ENCODE data around the gene RANBP9.

Gene RANBP9

DNA sequence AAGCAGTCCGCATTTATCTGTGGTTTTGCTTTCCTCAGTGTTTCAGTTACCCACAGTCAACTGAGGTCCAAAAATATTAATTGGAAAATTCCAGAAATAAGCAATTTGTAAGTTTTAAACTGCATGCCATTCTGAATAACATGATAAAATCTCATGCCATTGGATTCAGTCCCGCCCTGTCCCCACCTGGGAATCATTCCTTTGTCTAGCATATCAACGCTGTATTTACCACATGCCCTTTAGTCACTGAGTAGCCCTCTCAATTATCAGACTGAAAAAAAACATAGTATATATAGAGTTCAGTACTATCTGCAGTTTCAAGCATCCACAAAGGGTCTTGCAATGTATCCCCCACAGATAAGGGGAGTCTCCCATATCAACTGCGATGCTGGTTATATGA, 17.1 kb downstream of the RANBP9 start:
- DNase-seq (ENCODE audit: low spot score): no peak
- peaks cover 0 to 74% of the 10 kb centered on the region in 2 donors for H3K36me3 ChIP-seq (replicated peaks in 1 of 2; ENCODE audit: control insufficient read depth in 2 of 2, insufficient read depth in 2 of 2, low read length in 2 of 2)

DNA sequence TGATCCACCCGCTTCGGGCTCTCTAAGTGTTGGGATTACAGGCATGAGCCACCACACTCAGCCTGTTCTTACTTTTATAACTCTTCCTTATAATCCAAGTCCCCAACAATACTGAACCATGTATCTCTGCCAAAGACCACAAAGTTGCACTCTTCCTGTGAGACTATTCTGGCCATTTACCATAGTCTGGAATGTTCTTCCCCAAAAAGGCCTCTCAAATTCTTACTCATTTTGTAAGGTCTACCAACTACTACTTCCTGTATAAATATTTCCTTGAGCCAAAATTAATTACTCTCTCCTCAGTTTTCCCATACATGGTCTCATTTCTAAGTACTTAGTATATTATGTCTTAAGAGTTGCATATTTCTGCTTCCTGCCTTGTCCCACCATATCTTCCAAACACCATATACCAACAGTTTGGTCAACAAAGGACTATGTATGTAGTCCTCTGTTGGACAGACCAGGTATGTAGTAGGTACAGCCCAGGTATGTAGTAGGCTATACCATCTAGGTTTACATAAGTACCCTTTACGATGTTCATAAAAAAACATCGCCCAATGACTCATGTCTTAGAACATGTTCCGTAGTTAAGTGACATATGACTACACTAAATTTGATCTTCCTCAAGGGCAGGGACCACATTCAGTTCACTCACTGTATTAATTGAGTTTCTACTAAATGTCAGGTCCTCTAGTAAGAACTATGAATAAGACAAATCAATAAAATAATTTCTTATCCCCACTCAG, 22.0 kb downstream of the RANBP9 start:
- Histone ChIP-seq H3K14ac (ENCODE audit: low read length) (no peak overlapping the region), H3K9ac (ENCODE audit: low read depth, low read length, poor library complexity) (no peak overlapping the region), H2AFZ (ENCODE audit: low read length) (no peak overlapping the region), H3K4ac (ENCODE audit: low read length) (no peak overlapping the region), H3K18ac (ENCODE audit: low read length) (no peak overlapping the region), H3K27me3 (ENCODE audit: control insufficient read depth in 3 of 3, insufficient read depth in 3 of 3, low read depth in 1 of 3, low read length in 3 of 3) (no peaks in the 10 kb centered on the region), H3K36me3 (replicated peaks in 1 of 2; ENCODE audit: control insufficient read depth in 2 of 2, insufficient read depth in 2 of 2, low read length in 2 of 2) (peaks cover 0 to 80% of the 10 kb centered on the region in 2 donors), H4K91ac (ENCODE audit: low read depth, low read length, poor library complexity) (no peak overlapping the region), H3K27ac (replicated peaks; ENCODE audit: low read length) (no peak overlapping the region), H2BK5ac (ENCODE audit: low read length) (no peak overlapping the region), H2BK15ac (ENCODE audit: low read length) (no peak overlapping the region), H2BK12ac (ENCODE audit: low read length) (no peak overlapping the region), H2BK120ac (ENCODE audit: low read depth, low read length) (no peak overlapping the region), H3K4me1 (ENCODE audit: control insufficient read depth in 2 of 2, insufficient read depth in 1 of 2, low read depth in 1 of 2, low read length in 2 of 2) (no peaks in the 10 kb centered on the region), H2AK5ac (ENCODE audit: low read depth, low read length) (no peak overlapping the region), H3K23ac (ENCODE audit: low read depth, low read length, poor library complexity) (no peak overlapping the region), H3K4me2 (ENCODE audit: insufficient read depth, low read length, poor library complexity, severe bottlenecking) (no peak overlapping the region), H4K8ac (ENCODE audit: low read depth, low read length) (no peak overlapping the region), H3K79me1 (ENCODE audit: low read depth, low read length) (peaks cover 2% of the 10 kb centered on the region), H3K4me3 (ENCODE audit: low read length in 2 of 2) (no peak overlapping the region), H3K9me3 (replicated peaks in 1 of 2; ENCODE audit: control insufficient read depth in 2 of 2, insufficient read depth in 1 of 2, low read depth in 1 of 2, low read length in 2 of 2) (no peaks in the 10 kb centered on the region)
- no CpG with 5 or more reads among the region's 5 CpGs for WGBS, 2 donors (ENCODE audit: extremely low coverage in 2 of 2, insufficient read length in 2 of 2, insufficient replicate concordance in 1 of 2)
- DNase-seq (ENCODE audit: low spot score): no peak

More for the DNA sequence above, 17.1 kb downstream of the RANBP9 start:
- no peaks in the 10 kb centered on the region for H3K79me1 ChIP-seq (ENCODE audit: low read depth, low read length)
- H3K18ac ChIP-seq (ENCODE audit: low read length): no peak overlapping the region
- H3K23ac ChIP-seq (ENCODE audit: low read depth, low read length, poor library complexity): no peak overlapping the region
- no peak overlapping the region for H3K14ac ChIP-seq (ENCODE audit: low read length)
- H2AFZ ChIP-seq (ENCODE audit: low read length): no peak overlapping the region
- H3K27me3 ChIP-seq (ENCODE audit: control insufficient read depth in 3 of 3, insufficient read depth in 3 of 3, low read depth in 1 of 3, low read length in 3 of 3): no peaks in the 10 kb centered on the region
- WGBS, 2 donors (ENCODE audit: extremely low coverage in 2 of 2, insufficient read length in 2 of 2, insufficient replicate concordance in 1 of 2): no CpG with 5 or more reads among the region's 4 CpGs
- no peak overlapping the region for H2BK15ac ChIP-seq (ENCODE audit: low read length)
- H2BK12ac ChIP-seq (ENCODE audit: low read length): no peak overlapping the region
- peaks cover 0 to 2% of the 10 kb centered on the region in 2 donors for H3K4me1 ChIP-seq (ENCODE audit: control insufficient read depth in 2 of 2, insufficient read depth in 1 of 2, low read depth in 1 of 2, low read length in 2 of 2)
- H3K4ac ChIP-seq (ENCODE audit: low read length): no peak overlapping the region
- no peaks in the 10 kb centered on the region for H3K9me3 ChIP-seq (replicated peaks in 1 of 2; ENCODE audit: control insufficient read depth in 2 of 2, insufficient read depth in 1 of 2, low read depth in 1 of 2, low read length in 2 of 2)
- H3K27ac ChIP-seq (replicated peaks; ENCODE audit: low read length): no peak overlapping the region
- H3K4me3 ChIP-seq (ENCODE audit: low read length in 2 of 2): no peak overlapping the region
- no peak overlapping the region for H2BK5ac ChIP-seq (ENCODE audit: low read length)
- no peak overlapping the region for H3K4me2 ChIP-seq (ENCODE audit: insufficient read depth, low read length, poor library complexity, severe bottlenecking)
- H3K9ac ChIP-seq (ENCODE audit: low read depth, low read length, poor library complexity): no peak overlapping the region
- H4K8ac ChIP-seq (ENCODE audit: low read depth, low read length): no peak overlapping the region
- no peak overlapping the region for H4K91ac ChIP-seq (ENCODE audit: low read depth, low read length, poor library complexity)
- H2BK120ac ChIP-seq (ENCODE audit: low read depth, low read length): no peak overlapping the region
- no peak overlapping the region for H2AK5ac ChIP-seq (ENCODE audit: low read depth, low read length)

DNA sequence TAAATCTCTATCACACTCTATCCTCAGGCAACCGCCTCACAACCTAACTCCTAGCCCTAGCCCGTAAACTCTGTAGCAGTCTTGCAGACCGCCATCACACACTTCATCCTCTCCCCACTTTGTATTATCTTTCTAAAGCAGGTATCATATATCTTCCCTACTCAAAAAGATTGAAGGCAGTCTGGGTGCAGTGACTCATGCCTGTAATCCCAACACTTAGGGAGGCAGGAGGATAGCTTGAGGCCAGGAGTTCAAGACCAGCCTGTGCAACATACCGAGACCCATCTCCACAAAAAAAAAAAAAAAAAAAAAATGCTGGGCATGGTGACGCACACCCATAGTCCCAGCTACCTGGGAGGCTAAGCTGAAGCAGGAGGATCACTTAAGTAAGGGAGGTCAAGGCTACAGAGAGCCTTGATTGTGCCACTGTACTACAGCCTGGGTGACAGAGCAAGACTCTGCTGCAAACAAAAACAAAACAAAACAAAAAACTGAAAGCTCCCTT, 22.9 kb downstream of the RANBP9 start:
- H3K27ac ChIP-seq (replicated peaks; ENCODE audit: low read length): no peak overlapping the region
- H2AK5ac ChIP-seq (ENCODE audit: low read depth, low read length): no peak overlapping the region
- no peak overlapping the region for H3K18ac ChIP-seq (ENCODE audit: low read length)
- H2AFZ ChIP-seq (ENCODE audit: low read length): no peak overlapping the region
- H3K36me3 ChIP-seq (replicated peaks in 1 of 2; ENCODE audit: control insufficient read depth in 2 of 2, insufficient read depth in 2 of 2, low read length in 2 of 2): peaks cover 0 to 76% of the 10 kb centered on the region in 2 donors
- no peak overlapping the region for H3K4me3 ChIP-seq (ENCODE audit: low read length in 2 of 2)
- no CpG with 5 or more reads among the region's 5 CpGs for WGBS, 2 donors (ENCODE audit: extremely low coverage in 2 of 2, insufficient read length in 2 of 2, insufficient replicate concordance in 1 of 2)
- no peaks in the 10 kb centered on the region for H3K9me3 ChIP-seq (replicated peaks in 1 of 2; ENCODE audit: control insufficient read depth in 2 of 2, insufficient read depth in 1 of 2, low read depth in 1 of 2, low read length in 2 of 2)
- no peak overlapping the region for H3K4me2 ChIP-seq (ENCODE audit: insufficient read depth, low read length, poor library complexity, severe bottlenecking)
- no peaks in the 10 kb centered on the region for H3K4me1 ChIP-seq (ENCODE audit: control insufficient read depth in 2 of 2, insufficient read depth in 1 of 2, low read depth in 1 of 2, low read length in 2 of 2)
- DNase-seq (ENCODE audit: low spot score): no peak
- peaks cover 2% of the 10 kb centered on the region for H3K79me1 ChIP-seq (ENCODE audit: low read depth, low read length)
- H4K8ac ChIP-seq (ENCODE audit: low read depth, low read length): no peak overlapping the region
- no peak overlapping the region for H2BK5ac ChIP-seq (ENCODE audit: low read length)
- no peak overlapping the region for H4K91ac ChIP-seq (ENCODE audit: low read depth, low read length, poor library complexity)
- H3K27me3 ChIP-seq (ENCODE audit: control insufficient read depth in 3 of 3, insufficient read depth in 3 of 3, low read depth in 1 of 3, low read length in 3 of 3): no peaks in the 10 kb centered on the region
- H3K14ac ChIP-seq (ENCODE audit: low read length): no peak overlapping the region
- no peak overlapping the region for H2BK120ac ChIP-seq (ENCODE audit: low read depth, low read length)
- H3K4ac ChIP-seq (ENCODE audit: low read length): no peak overlapping the region
- no peak overlapping the region for H3K9ac ChIP-seq (ENCODE audit: low read depth, low read length, poor library complexity)
- H3K23ac ChIP-seq (ENCODE audit: low read depth, low read length, poor library complexity): no peak overlapping the region
- no peak overlapping the region for H2BK15ac ChIP-seq (ENCODE audit: low read length)
- no peak overlapping the region for H2BK12ac ChIP-seq (ENCODE audit: low read length)

- WGBS, 2 donors (ENCODE audit: extremely low coverage in 2 of 2, insufficient read length in 2 of 2, insufficient replicate concordance in 1 of 2): no CpG with 5 or more reads among the region's 1 CpG
- Histone ChIP-seq H2BK120ac (ENCODE audit: low read depth, low read length) (no peak overlapping the region), H3K18ac (ENCODE audit: low read length) (no peak overlapping the region), H3K4me1 (ENCODE audit: control insufficient read depth in 2 of 2, insufficient read depth in 1 of 2, low read depth in 1 of 2, low read length in 2 of 2) (no peaks in the 10 kb centered on the region), H2BK15ac (ENCODE audit: low read length) (no peak overlapping the region), H3K23ac (ENCODE audit: low read depth, low read length, poor library complexity) (no peak overlapping the region), H3K36me3 (replicated peaks in 1 of 2; ENCODE audit: control insufficient read depth in 2 of 2, insufficient read depth in 2 of 2, low read length in 2 of 2) (peaks cover 0 to 72% of the 10 kb centered on the region in 2 donors), H3K9ac (ENCODE audit: low read depth, low read length, poor library complexity) (no peak overlapping the region), H2AK5ac (ENCODE audit: low read depth, low read length) (no peak overlapping the region), H3K79me1 (ENCODE audit: low read depth, low read length) (peaks cover 2% of the 10 kb centered on the region), H2BK12ac (ENCODE audit: low read length) (no peak overlapping the region), H3K9me3 (replicated peaks in 1 of 2; ENCODE audit: control insufficient read depth in 2 of 2, insufficient read depth in 1 of 2, low read depth in 1 of 2, low read length in 2 of 2) (no peaks in the 10 kb centered on the region), H3K4me3 (ENCODE audit: low read length in 2 of 2) (no peak overlapping the region), H3K27me3 (ENCODE audit: control insufficient read depth in 3 of 3, insufficient read depth in 3 of 3, low read depth in 1 of 3, low read length in 3 of 3) (no peaks in the 10 kb centered on the region), H3K4me2 (ENCODE audit: insufficient read depth, low read length, poor library complexity, severe bottlenecking) (no peak overlapping the region), H4K91ac (ENCODE audit: low read depth, low read length, poor library complexity) (no peak overlapping the region), H2AFZ (ENCODE audit: low read length) (no peak overlapping the region), H4K8ac (ENCODE audit: low read depth, low read length) (no peak overlapping the region), H2BK5ac (ENCODE audit: low read length) (no peak overlapping the region), H3K4ac (ENCODE audit: low read length) (no peak overlapping the region), H3K27ac (replicated peaks; ENCODE audit: low read length) (no peak overlapping the region), H3K14ac (ENCODE audit: low read length) (no peak overlapping the region)
- no peak for DNase-seq (ENCODE audit: low spot score)
Measured at GRCh38 chr6:13687917-13688351, 23.7 kb downstream of the RANBP9 start.

Measured in neuronal stem cell (in vitro differentiated cells).